Upper lobe of left lung (tissue), 6 donors: ENCODE data around the gene FFAR2. TPM values are rescaled to one million over a fixed set of nuclear protein-coding genes. Genes with fewer than 3 reads are reported as not detected.

Experiments
- ATAC-seq, 2 donors: fragments of 200-7000 bp; cut with Tn5 transposase; one replicate each; pipeline ENCODE4 v1.9.1; 2022; ENCODE audit warnings: mild to moderate bottlenecking in 2 of 2, moderate library complexity in 2 of 2; ENCODE audit not compliant: low FRiP score in 2 of 2
- DNase-seq, 2 donors: peaks; one replicate each; pipeline ENCODE4 v3.0.0-alpha.2; 2019 to 2020
- H3K27ac ChIP-seq, 4 donors: fragments of 200-600 bp; sonication (generic); one replicate each; pipeline ENCODE4 v1.5.1; 2016 to 2019
- H3K27me3 ChIP-seq, 4 donors: fragments of 200-600 bp; sonication (generic); one replicate each; pipeline ENCODE4 v1.5.1; 2017 to 2019
- H3K36me3 ChIP-seq, 4 donors: fragments of 200-600 bp; sonication (generic); one replicate each; pipeline ENCODE4 v1.5.1; 2016 to 2019
- H3K4me1 ChIP-seq, 4 donors: fragments of 200-600 bp; sonication (generic); one replicate each; pipeline ENCODE4 v1.5.1; 2018 to 2019
- H3K4me3 ChIP-seq, 4 donors: fragments of 200-600 bp; sonication (generic); one replicate each; pipeline ENCODE4 v1.5.1; 2017 to 2019; ENCODE audit warnings: mild to moderate bottlenecking in 2 of 4, moderate library complexity in 1 of 4
- H3K9me3 ChIP-seq, 4 donors: fragments of 200-600 bp; sonication (generic); one replicate each; pipeline ENCODE4 v1.5.1; 2018 to 2019
- EP300 ChIP-seq, 4 donors: sonication (generic); formaldehyde crosslinking; IDR thresholded peaks; one replicate each; pipeline ENCODE4 v1.5.1; 2017; ENCODE audit warnings: antibody characterized with exemption in 4 of 4, control low read depth in 2 of 4
- POLR2A ChIP-seq, 4 donors: fragments of 450-650 bp; IDR thresholded peaks; one replicate each; pipeline ENCODE4 v1.5.1; 2016 to 2017; ENCODE audit warnings: antibody characterized with exemption in 4 of 4, mild to moderate bottlenecking in 2 of 4
- POLR2AphosphoS5 ChIP-seq, 2 donors: sonication (generic); formaldehyde crosslinking; IDR thresholded peaks; one replicate each; pipeline ENCODE4 v1.5.1; 2017; ENCODE audit warnings: antibody characterized with exemption in 2 of 2
- WGBS, 2 donors: methylation state at CpG; one replicate each; pipeline ENCODE4 v1.1.5; 2017 to 2018; 5-methylcytosine and 5-hydroxymethylcytosine counted together
- total RNA-seq, 6 donors: library from RNA; depleted of rRNA in 4 of 6; stranded (reverse); fragments of >200 nt in 4 of 6; gene quantifications; one replicate each; pipeline versions ENCODE4 v1.1.0 to v1.2.1, GENCODE V29; 2016 to 2021
- TF ChIP-seq, protein P1 (sequence below), 6 experiments: fragments of 450-650 bp in 4 of 6; fragments of 200-600 bp in 2 of 6; sonication (generic) in 2 of 6; IDR thresholded peaks; one replicate each; pipeline ENCODE4 v1.5.1; 2016 to 2019; ENCODE audit warnings: antibody characterized with exemption in 6 of 6
- donor health status: DM: no; HTN: no; CAD: no; lungs with moderate emphysema.
- donor health status: DM: no; HTN: yes; CAD: no; lungs with severe emphysema.

The FFAR2 gene
- total RNA-seq, 6 donors from 2014 or later = 0.22 to 9.0 (median 2.1) TPM; not detected in 1

DNA sequence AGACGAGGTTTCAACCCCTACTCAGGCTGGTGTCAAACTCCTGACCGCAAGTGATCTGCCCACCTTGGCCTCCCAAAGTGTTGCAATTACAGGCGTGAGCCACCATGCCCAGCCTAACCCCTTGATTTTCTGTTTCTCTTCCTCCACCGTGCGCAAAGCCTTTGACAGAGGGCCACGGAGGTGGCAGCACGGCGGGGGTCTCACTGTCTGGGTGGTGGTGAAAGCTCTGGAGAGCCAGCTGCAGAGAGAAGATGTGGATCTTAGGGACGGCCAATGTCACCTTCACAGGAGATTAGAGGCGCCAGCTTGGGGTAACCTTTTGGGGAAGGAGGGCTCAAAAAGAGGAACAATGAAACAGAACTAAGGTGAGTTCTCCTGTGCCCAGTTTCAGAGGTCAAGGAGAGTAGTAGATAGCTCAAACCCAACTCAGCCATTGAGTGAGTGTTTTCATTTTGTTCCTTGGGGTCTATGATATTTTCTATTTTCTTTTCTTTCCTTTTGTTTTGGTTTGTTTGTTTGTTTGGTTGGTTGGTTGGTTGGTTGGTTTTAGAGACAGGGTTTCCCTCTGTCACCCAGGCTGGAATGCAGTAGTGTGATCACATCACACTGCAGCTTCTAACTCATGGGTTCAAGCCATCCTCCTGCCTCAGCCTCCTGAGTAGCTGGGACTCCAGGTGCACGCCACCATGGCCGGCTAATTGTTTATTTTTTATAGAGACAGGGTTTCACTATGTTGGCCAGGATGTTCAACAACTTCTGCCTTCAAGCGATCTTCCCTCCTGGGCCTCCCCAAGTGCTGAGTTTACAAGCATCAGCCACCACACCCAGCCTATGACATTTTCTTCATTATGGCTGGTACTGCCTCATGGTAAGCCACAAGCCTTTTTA, 39.5 kb upstream of the FFAR2 start:
- no peak for DNase-seq
- WGBS, 2 donors = 88 to 89% methylated on average over 13 of the region's 13 CpGs
- no peaks in the 10 kb centered on the region for H3K4me1 ChIP-seq

DNA sequence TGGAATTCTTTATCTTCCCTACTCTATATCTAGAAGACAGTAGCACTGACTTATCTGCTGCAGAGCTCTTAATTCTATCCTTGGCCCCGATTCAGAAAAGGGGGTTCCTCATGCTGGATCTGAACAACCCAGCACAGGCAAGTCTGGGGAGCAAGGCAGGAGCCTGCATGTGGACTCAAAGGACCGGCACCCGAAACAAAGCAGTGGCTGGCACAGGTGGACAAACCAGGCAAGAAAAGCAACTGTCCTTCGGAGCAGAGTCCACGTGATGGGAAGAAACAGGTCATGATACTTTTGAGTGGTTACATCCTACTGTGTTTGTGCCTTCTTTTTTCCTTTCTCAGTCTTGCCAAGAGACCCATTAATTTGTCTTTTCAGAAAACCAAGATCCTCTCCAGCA, 38.9 kb upstream of the FFAR2 start:
- WGBS, 2 donors = 69 to 72% methylated on average over 5 of the region's 5 CpGs
- no peak overlapping the region for H3K27ac ChIP-seq
- no peaks in the 10 kb centered on the region for H3K36me3 ChIP-seq
- no peak overlapping the region for H3K4me3 ChIP-seq
- no peaks in the 10 kb centered on the region for H3K27me3 ChIP-seq
- no peaks in the 10 kb centered on the region for H3K9me3 ChIP-seq
- DNase-seq (no peak), ATAC-seq (no peak)
- TF ChIP-seq POLR2AphosphoS5 (IDR thresholded peaks at IDR 0.05) = no peak
- no peaks in the 10 kb centered on the region for H3K4me1 ChIP-seq

More for the DNA sequence above, 39.5 kb upstream of the FFAR2 start:
- no peaks in the 10 kb centered on the region for H3K9me3 ChIP-seq
- no peak for ATAC-seq
- no peak overlapping the region for H3K27ac ChIP-seq
- TF ChIP-seq, protein P1, sequence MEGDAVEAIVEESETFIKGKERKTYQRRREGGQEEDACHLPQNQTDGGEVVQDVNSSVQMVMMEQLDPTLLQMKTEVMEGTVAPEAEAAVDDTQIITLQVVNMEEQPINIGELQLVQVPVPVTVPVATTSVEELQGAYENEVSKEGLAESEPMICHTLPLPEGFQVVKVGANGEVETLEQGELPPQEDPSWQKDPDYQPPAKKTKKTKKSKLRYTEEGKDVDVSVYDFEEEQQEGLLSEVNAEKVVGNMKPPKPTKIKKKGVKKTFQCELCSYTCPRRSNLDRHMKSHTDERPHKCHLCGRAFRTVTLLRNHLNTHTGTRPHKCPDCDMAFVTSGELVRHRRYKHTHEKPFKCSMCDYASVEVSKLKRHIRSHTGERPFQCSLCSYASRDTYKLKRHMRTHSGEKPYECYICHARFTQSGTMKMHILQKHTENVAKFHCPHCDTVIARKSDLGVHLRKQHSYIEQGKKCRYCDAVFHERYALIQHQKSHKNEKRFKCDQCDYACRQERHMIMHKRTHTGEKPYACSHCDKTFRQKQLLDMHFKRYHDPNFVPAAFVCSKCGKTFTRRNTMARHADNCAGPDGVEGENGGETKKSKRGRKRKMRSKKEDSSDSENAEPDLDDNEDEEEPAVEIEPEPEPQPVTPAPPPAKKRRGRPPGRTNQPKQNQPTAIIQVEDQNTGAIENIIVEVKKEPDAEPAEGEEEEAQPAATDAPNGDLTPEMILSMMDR (IDR thresholded peaks at IDR 0.05) = no peak
- TF ChIP-seq POLR2A (IDR thresholded peaks at IDR 0.05) (no peak), POLR2AphosphoS5 (IDR thresholded peaks at IDR 0.05) (no peak)
- H3K4me3 ChIP-seq = no peak overlapping the region
- no peaks in the 10 kb centered on the region for H3K27me3 ChIP-seq
- H3K36me3 ChIP-seq = no peaks in the 10 kb centered on the region

DNA sequence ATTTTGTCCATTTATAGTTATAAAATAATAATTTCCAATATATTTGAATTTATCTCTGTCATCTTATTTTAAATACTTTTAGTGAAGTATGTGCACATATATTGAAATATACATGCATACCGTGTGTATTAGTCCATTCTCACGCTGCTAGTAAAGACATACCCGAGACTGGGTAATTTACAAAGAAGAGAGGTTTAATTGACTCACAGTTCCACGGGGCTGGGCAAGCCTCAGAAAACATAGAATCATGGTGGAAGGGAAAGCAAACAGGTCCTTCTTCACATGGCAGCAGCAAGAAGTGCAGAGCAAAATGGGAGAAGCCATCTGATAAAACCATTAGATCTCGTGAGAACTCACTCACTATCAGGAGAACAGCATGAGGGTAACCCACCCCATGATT, 37.6 kb upstream of the FFAR2 start:
- Histone ChIP-seq H3K27me3 (no peaks in the 10 kb centered on the region), H3K36me3 (no peaks in the 10 kb centered on the region), H3K4me3 (no peak overlapping the region), H3K27ac (no peak overlapping the region), H3K4me1 (no peaks in the 10 kb centered on the region), H3K9me3 (no peaks in the 10 kb centered on the region)
- ATAC-seq (no peak), DNase-seq (no peak)
- 85% methylated on average over 5 of the region's 5 CpGs for WGBS, 2 donors
- TF ChIP-seq, protein P1 (IDR thresholded peaks at IDR 0.05) = no peak
- TF ChIP-seq EP300 (IDR thresholded peaks at IDR 0.05) (no peak), POLR2A (IDR thresholded peaks at IDR 0.05) (no peak), POLR2AphosphoS5 (IDR thresholded peaks at IDR 0.05) (no peak)

DNA sequence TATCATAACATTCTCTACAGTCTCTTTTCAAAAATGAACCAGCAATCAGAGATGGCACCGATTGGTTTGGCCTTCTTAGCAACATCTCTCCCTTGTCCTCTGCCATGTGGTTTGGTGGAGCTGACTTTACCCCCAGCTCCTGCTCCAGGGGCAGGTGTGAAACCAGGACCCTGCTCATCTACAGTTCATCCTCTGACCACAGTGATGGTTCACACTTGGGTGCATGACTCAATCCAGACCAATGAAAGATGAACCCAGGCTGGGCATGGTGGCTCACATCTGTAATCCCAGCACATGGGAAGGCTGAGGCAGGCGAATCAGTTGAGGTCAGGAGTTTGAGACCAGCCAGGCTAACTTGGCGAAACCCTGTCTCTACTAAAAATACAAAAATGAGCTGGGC, 33.6 kb upstream of the FFAR2 start:
- Histone ChIP-seq H3K36me3 (no peaks in the 10 kb centered on the region), H3K27ac (no peak overlapping the region), H3K9me3 (no peaks in the 10 kb centered on the region), H3K27me3 (no peaks in the 10 kb centered on the region), H3K4me3 (no peak overlapping the region), H3K4me1 (no peaks in the 10 kb centered on the region)
- TF ChIP-seq POLR2A (IDR thresholded peaks at IDR 0.05) (no peak), EP300 (IDR thresholded peaks at IDR 0.05) (no peak)
- WGBS, 2 donors = 87 to 92% methylated on average over 3 of the region's 3 CpGs
- ATAC-seq = no peak
- DNase-seq = no peak

DNA sequence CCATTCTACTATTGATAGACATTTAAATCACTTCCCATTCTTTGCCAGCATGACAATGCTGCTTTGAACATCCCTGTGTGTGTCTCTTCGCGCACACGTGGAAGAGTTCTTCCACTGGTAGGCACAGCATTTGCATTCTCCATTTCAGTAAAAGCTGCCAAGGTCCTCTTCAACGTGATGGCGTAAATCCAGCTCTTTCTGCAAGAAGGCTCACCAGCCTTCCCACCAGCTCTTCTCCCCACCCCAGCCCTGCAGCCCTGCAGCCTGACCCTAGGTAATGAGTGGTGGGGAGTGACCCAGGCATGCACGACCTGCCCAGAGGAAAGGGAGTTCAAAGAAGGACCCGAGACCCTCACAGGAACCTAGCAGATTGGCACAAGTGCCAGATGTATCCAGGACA, 31.7 kb upstream of the FFAR2 start:
- H3K4me1 ChIP-seq = peaks cover 0 to 7% (median 6%) of the 10 kb centered on the region in 4 donors
- DNase-seq (no peak), ATAC-seq (no peak)
- H3K9me3 ChIP-seq = no peaks in the 10 kb centered on the region
- TF ChIP-seq, protein P1 (IDR thresholded peaks at IDR 0.05) = no peak
- TF ChIP-seq EP300 (IDR thresholded peaks at IDR 0.05) (no peak), POLR2A (IDR thresholded peaks at IDR 0.05) (no peak), POLR2AphosphoS5 (IDR thresholded peaks at IDR 0.05) (no peak)
- 60 to 69% methylated on average over 6 to 7 of the region's 7 CpGs for WGBS, 2 donors
- H3K27ac ChIP-seq = no peak overlapping the region
- H3K27me3 ChIP-seq = no peaks in the 10 kb centered on the region
- H3K36me3 ChIP-seq = no peaks in the 10 kb centered on the region
- no peak overlapping the region for H3K4me3 ChIP-seq

DNA sequence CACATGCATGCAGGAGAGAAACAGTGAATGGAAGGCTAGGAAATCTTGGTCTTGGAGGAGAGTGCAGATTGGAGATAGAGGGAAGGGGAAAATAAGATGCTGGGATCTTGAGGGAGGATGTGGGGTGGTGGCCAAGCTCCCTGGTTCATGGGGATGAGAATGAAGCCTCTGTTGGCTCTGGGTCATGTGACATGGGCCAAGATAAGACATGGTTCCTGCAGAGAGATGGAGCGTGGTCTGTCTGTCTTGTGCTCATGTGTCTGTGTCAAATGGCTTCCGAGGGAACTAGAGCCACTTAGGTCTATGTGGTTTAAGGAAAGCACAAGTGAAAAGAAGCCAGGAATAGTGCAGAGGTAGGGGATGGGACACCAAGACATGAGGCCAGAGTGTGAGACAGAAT, 30.8 kb upstream of the FFAR2 start:
- DNase-seq (no peak), ATAC-seq (no peak)
- no peaks in the 10 kb centered on the region for H3K27me3 ChIP-seq
- H3K9me3 ChIP-seq = no peaks in the 10 kb centered on the region
- no peak for TF ChIP-seq EP300 (IDR thresholded peaks at IDR 0.05)
- 92 to 100% methylated on average over 2 of the region's 2 CpGs for WGBS, 2 donors
- no peak overlapping the region for H3K27ac ChIP-seq
- H3K4me1 ChIP-seq = peaks cover 0 to 7% (median 6%) of the 10 kb centered on the region in 4 donors
- H3K4me3 ChIP-seq = no peak overlapping the region
- H3K36me3 ChIP-seq = no peaks in the 10 kb centered on the region
